Tongue (tissue), 2 donors: ENCODE data around the gene PLS1. TPM values are rescaled to one million over a fixed set of nuclear protein-coding genes. Genes with fewer than 3 reads are reported as not detected.
A peak's percentile ranks its signal among the peaks of the same experiment; 100 is the strongest.
"Not testable (repeated sequence)": the region's sequence is repeated elsewhere in the genome, so short reads cannot be mapped to it uniquely, and the experiment has no call there.

ENCODE experiments used
- DNase-seq: peaks from one replicate; pipeline ENCODE4 v3.0.0-alpha.2; 2015
- total RNA-seq: library from RNA; depleted of rRNA; stranded (reverse); fragments of >200 nt; gene quantifications from one replicate; pipeline ENCODE4 v1.2.3, GENCODE V29; 2014

The PLS1 gene, protein sequence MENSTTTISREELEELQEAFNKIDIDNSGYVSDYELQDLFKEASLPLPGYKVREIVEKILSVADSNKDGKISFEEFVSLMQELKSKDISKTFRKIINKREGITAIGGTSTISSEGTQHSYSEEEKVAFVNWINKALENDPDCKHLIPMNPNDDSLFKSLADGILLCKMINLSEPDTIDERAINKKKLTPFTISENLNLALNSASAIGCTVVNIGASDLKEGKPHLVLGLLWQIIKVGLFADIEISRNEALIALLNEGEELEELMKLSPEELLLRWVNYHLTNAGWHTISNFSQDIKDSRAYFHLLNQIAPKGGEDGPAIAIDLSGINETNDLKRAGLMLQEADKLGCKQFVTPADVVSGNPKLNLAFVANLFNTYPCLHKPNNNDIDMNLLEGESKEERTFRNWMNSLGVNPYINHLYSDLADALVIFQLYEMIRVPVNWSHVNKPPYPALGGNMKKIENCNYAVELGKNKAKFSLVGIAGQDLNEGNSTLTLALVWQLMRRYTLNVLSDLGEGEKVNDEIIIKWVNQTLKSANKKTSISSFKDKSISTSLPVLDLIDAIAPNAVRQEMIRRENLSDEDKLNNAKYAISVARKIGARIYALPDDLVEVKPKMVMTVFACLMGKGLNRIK
- 1.4 TPM for total RNA-seq

DNA sequence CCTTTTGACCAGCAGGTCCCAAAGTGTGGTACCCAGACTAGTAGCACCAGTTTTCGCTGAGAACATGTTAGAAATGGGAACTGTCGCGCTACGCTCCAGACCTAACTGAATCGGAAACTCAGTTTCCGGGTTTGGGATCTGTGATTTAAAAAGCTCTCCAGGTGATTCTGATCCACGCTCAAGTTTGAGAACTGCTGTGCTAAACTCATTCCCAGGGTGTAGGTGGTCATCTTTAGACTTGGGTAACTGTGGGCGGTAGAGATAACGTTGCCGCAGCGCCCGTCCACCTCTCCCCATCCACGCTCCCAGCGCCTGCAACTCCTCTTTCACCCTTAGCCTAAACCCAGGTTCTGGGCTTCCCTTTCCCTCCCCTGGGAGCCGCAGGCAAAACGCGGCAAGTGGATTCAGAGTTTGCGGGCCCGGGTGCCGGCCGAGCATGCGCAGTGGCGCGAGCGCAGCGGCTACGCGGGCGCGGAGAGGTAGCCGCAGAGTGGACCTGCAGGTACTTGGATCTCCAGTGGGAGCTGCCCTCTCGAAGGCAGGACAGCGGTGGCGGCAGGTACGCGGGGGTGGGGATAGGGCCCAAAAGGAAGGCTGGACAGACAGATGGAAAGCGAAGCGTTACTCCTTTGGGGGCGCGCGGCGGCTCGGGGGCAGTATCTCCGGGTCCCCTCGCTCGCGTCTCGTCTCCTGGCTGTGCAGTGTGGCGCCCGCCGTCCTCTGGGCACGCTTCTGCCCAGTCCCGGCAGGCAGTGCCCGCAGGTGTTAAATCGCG is at the start of gene PLS1:
TSS of gene PLS1 (plus strand) at position 443 of the 775 bp plus-strand sequence. CDS start 67,845 bp downstream, outside the sequence.
- peak; percentile 84 for DNase-seq

DNA sequence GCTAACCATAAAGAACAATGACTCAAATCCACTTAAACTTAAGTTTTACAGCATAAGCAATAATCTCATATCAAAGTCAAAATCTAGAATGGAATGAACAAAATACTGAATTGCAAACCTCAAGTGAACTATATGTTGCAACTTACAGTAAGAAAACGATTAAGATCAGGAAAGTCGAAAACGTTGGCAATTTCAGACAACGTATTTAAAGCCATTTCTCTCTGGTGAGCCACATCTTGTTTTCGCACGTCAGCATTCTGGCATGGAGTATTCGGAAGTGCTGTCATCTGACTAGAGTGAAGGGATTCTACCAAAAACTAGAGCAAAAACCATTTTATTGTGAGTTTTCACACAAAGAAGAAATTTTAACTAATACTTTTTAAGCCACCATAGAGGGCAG is 46.2 kb upstream of the PLS1 start:
- no peak for DNase-seq

DNA sequence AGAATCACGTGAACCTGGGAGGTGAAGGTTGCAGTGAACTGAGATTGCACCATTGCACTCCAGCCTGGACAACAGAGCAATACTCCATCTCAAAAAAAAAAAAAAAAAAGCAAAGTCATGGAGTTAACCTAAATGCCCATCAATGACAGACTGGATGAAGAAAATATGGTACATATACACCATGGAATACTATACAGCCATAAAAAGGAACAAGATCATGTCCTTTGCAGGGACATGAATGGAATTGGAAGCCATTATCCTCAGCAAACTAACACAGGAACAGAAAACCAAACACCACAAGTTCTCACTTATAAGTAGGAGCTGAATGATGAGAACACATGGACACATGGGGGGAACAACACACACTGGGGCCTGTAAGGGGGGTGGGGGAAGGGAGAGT is 43.6 kb upstream of the PLS1 start:
- DNase-seq: not testable (repeated sequence)

DNA sequence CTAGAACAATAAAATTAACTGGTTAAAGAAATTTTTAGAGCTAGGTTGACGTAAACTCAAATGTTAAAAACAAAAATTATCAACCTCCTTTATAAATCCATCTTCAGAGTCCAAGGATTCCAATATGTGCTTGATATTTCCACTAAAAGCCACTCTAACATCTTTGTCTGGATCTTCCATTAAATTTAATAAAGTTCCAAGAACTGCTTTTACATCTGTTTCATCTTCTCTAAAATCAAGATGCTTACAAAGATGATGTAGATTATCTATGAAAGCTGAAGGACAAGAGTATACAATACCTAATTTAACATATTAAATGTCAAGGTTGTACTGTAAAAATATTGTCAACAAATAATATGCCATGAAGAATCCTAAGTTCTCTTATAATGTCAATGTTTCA is 42.5 kb upstream of the PLS1 start:
- DNase-seq: no peak

DNA sequence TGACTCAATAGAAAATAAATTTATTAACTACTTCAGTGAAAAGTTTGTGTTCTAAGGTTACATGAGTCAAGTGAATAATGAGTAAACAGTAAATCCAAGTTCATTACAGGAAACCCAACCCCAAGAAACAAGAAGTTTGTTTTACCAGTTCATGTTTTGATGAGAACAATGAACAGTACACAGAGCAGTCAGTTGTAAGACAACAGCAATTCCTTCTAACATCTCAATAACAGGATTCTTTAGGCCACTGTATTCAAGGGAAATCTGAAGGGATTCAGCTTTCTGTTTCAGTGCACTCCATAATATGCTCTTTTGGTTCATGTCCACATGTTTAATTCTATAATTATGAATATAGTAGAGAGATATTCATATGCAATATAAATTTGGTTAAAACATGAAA is 36.1 kb upstream of the PLS1 start:
- no peak for DNase-seq

DNA sequence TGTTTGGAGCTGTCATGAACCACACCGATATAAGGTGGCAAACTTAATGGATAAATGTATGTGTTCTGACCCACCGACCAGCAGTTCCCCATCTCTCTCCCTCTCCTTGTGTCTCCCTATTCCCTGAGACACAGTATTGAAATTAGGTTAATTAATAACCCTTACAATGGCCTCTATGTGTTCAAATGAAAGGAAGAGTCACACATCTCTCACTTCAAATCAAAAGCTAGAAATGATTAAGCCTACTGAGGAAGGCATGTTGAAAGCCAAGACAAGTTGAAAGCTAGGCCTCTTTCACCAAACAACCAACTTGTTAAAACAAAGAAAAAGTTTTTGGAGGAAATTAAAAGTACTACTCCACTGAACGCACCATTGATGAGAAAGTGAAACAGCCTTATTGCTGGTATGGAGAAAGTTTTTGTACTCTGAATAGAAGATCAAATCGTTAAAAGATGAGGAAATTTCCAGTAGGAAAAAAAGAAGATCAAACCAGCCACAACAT is 32.6 kb upstream of the PLS1 start:
- no peak for DNase-seq

DNA sequence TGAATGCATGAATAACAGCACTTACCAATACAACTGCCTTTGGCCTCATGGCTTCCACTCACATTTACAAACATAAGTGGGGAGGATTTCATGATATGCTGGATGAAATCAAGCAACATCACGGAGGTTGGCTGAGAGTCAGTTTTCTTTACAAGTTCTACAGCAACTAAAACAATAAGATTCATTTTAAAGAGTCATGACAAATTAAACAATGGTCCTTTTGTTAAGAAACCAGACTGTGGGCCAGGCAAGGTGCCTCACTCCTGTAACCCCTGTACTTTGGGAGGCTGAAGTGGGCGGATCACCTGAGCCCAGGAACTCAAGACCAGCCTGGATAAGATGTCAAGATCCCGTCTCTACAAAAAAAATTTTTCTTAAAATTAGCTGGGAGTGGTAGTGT is 30.1 kb upstream of the PLS1 start:
- DNase-seq: no peak

DNA sequence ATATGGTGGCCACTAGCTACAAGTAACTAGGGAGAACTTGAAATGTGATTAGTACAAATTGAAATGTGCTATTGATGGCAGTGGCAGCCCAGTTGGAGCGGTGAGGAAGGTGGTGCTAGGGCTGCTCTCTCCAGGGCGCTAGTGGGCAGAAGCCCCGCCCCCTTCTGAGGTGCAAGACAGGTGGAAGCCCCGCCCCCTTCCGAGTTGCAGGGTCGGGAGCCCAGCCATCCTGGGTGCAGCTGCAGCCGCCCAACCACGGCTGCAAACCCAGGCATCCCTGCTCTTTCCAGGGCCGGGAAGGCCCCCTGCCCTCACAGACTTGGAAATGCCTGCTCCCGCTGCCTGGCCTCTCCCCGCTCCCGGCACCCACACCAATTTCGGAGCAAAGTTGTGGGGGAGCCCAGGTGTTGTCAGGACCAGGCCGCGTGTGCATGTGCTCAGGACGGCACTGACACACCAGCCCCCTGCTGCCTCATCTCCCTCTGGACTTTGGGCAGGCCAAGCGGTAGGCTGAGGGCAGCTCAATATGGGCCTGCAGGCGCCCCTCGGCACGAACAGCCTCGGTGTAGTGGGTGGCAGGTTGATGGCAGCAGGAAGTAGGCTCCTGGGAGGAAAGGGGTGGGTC is 27.7 kb upstream of the PLS1 start:
- no peak for DNase-seq

DNA sequence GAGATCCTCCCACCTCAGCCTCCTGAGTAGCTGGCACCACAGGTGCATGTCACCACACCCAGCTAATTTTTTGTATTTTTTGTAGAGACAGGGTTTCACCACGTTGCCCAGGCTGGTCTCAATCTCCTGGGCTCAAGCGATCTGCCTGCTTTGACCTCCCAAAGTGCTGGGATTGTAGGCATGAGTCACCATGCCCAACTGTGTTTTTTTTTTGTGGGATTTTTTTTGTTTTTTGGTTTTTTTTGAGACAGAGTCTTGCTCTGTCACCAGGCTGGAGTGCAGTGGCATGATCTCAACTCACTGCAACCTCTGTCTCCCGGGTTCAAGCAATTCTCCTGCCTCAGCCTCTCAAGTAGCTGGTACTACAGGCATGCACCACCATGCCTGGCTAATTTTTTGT is 26.8 kb upstream of the PLS1 start:
- not testable (repeated sequence) for DNase-seq

DNA sequence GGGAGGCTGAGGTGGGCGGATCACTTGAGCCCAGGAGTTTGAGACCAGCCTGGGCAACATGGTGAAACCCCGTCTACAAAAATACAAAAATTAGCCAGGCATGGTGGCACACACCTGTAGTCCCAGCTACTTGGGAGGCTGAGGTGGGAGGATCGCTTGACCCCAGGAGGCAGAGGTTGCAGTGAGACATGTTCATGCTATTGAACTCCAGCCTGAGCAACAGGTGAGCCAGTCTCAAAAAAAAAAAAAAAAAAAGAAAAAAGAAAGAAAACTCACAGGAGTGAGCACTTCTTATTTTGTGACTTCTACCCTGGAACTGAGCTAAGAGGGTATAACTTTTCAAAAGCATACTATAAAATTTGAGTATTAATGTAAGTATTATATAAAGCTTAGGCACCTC is 22.0 kb upstream of the PLS1 start:
- DNase-seq: not testable (repeated sequence)

DNA sequence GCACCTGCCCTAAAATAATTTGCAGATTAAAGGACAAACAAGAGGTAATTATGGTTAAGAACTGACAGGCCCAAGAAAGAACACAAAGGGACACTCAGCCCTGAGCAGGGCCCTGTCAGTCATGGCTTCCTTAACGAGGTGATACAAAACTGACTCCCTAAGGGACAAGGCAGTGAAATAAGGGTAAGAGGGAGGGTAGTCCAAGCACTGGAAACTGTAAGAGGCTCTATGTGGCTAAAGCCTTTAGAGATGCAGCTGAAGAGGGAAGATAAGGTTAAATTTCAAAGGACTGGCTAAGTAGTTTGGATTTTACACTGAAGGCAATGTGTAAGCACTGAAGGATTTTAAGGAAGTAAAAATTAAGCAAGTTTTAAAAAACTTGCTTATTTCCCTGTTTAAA is 21.5 kb upstream of the PLS1 start:
- DNase-seq: no peak

DNA sequence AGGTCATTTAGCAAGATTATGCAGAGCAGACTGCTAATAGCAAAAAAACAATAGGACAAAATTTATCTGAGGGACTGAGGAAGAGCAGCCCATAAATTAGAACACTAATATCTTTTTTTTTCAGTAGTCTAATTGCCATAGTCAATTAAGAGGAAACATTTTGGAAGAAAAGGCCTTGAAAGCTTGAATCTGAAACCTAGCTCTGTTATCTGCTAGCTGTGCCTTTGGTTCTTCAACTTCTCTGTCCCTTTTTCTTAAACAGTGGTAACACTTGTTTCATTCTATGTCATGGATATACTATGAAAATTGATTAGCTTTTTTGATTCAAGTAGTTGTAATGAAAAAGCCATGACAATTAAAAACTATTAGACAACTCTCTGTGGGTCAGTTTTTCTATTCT is 19.4 kb upstream of the PLS1 start:
- DNase-seq: no peak

DNA sequence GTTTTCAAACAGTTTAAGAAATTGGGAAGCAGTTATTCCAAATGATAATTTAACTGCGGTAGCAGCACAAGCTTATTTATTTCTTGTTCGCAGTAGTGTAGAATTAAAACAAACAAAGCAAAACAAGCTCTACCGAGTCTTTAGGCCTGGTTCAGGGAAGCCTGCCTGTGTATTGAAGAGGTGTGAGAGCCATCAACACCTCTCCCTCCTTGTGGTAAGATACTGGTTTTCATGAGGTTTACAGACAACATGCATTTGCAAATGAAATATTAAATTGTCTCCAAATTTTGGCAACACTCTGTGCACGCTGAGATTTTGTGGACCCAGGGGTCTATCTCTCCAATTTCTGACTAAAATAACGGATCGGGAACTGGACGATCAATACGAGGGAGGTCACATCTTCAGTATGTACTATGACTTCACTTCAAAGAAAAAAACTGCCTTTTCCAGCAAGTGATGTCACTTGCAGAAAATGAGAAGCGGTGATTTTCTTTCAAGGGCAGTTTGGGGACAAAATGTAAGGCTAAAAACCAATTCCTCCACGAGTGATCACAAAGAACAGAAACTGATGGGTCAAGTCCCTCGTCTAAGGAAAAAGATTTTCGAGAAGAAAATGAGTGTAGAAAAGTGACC is 18.4 kb upstream of the PLS1 start:
- DNase-seq: peak; percentile 13

DNA sequence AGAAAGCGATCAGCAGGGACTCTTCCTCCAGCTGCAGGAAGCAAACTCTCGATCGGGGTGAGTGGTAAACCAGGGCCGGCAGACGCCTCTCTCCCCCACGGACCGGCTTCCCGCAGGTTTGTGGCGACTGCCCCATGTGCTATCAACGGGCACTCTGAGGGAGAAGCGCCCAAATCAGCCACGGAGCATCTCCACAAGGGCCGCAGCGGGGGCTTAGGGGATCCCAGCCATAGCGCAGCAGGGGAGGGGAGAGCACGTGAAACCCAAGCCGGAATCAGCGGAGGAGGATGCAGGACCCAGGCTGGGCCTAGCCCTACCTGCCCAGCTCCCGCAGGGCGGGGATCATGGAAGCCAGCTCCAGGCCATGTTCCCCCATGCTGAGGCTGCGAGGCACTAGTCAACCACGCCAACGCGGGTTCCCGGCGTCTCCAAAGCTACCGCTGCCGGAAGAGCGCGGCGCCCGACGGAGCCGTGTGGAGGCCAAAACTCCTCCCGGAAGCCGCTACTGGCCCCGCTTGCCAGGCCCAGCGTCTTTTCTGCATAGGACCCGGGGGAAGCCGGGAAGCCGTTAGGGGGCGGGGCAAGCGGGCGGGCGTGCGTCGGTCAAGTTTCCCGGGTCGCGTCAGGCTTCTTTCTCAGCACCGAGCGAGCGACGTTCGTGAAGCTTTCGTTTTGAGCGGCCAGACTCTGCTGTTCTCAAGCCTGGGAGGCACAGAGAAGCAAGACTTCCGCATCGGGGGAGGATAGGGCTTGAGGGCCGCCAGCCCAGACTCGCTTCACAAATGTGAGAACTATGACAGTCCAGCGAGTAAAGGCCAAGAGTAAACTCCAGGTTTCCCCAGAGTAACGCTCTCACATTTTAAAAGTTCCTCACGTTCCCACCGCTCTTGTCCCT is 17.6 kb upstream of the PLS1 start, which contains the start of gene ATR:
TSS of gene ATR (minus strand) at position 405 of the 895 bp plus-strand sequence. CDS start at position 376, 29 bp downstream.
- DNase-seq: peak; percentile 99

DNA sequence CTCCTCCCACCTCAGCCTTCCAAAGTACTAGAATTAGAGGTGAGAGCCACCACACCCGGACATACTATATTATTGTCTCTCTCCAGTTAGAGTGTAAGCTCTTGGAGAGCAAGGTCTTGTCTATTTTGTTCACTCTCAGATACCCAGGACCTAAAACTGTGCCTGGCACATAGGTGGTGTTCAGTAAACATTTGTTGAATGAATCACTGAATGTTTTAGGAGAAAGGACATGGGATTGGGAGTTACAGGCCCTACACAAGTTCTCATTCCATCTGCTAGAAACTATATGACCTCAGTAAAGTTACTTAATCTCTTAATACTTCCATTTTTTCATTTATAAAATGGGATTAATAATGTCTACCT is 16.2 kb upstream of the PLS1 start:
- no peak for DNase-seq

DNA sequence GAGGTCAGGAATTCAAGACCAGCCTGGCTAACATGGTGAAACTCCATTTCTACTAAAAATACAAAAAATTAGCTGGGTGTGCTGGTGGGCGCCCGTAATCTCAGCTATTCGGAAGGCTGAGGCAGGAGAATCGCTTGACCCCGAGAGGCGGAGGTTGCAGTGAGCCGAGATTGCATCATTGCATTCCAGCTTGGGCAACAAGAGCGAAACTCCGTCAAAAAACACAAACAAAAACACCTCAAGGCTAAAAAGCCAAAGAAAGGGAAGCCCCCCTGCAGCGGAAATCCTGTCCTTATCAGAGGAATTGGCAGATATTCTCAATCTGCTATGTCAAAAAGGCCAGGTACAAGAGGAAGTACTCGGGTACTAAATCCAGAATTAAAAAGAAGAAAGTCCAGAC is 15.1 kb upstream of the PLS1 start:
- DNase-seq: not testable (repeated sequence)

DNA sequence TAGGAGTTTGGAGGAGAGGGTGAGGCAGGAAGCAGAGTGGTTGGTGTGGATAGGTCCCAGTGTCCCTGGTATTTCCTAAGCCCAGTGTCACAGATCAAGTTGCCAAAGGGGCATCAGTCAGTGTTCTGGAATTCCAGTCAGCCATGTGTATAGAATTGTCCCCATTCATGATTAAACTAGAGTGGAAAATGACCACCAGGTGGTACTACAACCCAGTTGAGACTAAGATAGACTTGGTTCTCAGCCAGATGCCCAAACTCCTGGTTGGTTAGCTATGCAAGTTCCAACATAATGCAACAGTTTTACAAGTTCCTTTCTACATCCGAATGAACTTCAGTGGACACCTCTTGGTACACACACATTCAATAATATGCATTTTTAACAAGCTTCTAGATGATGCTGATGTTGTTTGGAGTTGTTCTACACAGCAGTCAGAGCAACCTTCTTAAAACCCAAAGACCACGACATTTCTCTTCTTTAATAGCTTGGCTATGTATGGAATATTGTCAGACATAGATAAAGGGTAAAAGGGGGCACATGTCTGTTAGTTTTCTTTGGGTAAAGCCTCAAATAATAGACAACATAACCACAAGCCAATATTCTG is 9.3 kb upstream of the PLS1 start:
- peak; percentile 82 for DNase-seq

DNA sequence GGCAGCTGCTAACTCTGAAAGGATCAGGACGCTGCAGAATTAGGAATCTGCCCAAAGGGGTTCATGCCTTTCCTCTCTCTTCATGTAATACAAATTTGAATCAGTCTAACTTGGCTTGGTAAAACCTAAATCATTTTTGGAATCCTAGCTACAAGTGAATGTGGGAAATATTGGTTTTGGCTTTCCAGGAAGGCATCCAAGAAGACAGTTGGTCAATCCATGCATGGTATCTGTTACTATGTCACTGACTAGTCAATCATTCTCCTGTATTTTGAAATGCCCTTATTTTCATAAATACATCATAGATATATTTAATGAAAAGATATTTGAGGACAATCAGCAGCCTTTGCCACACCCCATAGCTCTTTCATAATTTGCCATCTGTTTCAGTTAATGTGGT is 7.5 kb upstream of the PLS1 start:
- no peak for DNase-seq

DNA sequence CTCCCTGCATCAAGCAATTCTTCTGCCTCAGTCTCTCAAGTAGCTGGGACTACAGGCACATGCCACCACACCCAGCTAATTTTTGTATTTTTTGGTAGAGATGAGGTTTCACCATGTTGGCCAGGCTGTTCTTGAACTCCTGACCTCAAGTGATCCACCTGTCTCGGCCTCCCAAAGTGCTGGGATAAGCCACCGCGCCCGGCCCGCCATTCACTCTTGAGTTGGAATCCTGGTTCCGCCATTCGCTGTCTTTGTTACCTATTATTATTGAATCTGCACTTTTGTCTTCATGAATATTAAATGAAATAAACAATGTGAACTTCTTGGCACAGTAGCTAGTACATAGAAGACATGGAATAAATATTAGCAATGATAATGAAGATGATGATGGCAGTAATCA is 3.9 kb upstream of the PLS1 start:
- DNase-seq: not testable (repeated sequence)

DNA sequence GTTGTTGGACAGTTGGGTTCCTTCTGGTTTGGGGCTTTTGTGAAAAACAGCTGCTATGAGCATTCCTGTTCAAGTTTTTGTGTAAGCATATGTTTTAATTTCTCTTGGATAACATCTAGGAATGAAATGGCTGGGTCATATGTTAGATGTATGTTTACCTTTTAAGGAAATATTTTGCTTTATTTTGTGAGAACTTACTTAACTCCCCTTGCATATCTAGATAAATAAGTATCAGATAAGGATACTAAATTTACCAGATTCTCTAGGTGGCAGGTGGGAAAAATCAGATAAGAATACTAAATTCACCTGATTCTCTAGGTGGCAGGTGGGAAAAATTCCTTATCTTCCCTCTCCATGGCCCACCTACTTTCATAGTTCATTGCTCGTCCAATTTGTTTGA is 1.1 kb upstream of the PLS1 start:
- no peak for DNase-seq
